ENCODE measurements around the gene TUBGCP3.

The TUBGCP3 gene

GRCh38 chr13:112474869-112475268, 113.1 kb downstream of the TUBGCP3 start:
- no peak for FAIRE-seq

DNA sequence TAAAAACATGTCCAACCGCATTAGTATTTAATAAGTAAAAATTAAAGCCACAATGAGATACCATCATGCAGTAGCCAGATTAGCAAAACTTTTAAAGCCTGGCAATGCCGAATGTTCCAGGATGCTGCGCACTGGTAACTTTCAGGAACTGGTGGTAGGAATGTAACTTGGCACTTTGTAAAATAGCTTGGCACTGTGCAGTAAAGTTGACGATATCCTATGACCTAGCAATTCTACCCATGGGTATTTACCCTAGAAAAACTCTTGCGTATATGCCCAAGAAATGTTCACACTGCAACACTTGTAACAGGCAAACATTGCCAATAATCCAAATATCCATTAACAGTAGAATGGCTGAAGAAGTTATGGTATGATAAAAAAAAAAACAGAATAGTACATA, 114.1 kb downstream of the TUBGCP3 start:
- FAIRE-seq, result no peak

GRCh38 chr13:112469071-112469745, 118.7 kb downstream of the TUBGCP3 start:
- FAIRE-seq, result no peak

DNA sequence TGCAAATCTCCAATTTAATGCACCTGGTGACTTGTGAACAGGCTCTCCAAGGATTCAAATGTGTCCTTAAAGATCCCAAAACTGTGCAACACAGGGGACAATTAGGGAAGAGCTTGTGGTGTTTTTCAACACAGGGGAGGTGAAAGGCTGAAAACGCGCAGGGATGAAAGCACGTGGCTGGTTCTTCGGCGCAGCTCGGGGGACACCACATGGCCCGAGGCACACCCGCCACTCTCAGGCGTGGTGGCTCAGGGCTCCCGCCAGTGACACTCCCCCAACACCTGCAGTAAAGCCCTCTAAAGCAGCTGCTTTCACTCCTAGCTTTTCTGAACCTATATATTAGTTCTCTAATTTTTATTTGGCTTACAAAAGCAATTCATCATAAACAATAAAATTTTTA, 119.9 kb downstream of the TUBGCP3 start:
- no peak for FAIRE-seq

- FAIRE-seq, result no peak
These were observed 120.7 kb downstream of the TUBGCP3 start for GRCh38 chr13:112467236-112467635.

DNA sequence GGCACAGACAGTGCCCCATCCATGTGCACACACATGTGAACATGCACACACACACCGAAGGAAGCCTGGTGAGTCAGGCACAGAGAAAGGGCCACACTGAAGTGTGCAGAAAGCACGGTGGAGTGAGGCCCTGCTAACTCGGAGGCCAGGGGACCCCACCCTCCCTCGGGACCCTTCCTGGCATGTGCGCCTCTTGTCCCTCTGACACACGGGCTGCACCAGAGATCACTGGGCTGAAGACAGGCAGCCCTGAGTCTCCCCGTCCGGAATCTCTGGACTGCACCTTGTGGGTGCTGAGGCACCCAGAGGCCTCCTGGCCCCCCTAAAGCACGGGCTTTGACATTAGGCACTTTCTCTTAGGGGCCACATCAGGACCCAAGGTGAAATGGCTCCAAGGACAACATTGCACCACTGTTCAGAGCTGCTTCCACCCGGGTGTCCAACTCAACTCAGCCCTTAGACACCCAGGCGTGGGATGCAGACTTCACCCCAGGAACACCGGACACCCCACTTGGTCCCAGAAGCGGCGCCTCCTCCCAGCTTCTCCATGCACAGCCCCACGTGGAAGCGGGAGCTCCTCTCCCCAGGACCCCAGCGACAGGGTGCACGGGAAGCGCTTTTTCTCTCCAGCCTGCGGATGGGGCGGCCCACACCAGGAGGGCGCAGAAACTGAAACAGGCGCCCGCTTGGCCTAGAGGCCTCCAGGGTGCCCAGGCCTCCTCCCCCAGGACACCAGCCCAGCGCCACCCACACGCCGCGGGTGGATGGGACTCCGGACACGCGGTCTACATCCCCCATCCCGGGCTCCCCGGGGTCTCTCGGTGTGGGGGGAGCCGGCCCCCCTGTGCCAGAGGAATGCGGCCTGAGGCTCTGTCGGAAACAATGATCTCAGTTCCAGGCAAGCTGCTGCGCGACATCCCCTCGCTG, 121.6 kb downstream of the TUBGCP3 start:
- no peak for FAIRE-seq

DNA sequence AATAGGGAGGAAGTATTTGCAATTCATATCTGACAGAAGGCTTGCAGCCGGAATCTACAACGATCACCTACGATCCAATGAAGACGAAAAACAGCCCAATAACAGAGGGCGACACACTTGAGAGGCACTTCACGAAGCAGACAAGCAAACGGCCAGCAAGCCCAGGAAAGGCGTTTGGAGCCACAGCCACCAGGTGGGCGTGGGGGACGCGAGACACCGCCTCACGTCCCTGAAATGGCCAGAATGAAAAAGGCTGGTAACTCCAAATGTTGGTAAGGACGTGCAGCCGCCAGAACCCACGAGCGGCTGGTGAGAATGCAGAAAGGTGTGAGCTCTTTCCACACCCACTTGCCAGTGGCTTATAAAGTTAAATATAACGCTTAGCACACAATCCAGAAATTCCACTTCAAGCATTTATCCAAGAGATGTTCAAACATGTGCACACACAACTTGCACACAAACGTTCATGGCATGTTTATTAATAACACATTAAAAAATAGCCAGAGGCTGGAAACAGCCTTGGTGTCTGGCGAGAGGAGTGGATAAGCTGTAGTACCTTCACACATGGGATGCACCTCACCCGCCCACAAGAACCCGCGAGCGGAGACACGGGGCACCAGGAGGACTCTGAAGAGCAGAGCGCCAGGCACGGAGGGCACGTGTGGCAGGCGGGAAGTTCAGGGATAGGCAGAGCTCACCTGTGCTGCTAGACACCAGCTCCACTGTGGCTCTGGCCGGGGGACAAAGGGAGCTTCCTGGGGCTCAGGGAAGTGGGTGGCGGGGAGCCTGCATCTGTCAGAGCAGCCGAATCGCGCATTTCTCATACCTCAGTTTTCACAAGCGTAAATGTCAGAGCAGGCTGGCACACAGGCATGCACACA, 122.5 kb downstream of the TUBGCP3 start:
- FAIRE-seq, result no peak

DNA sequence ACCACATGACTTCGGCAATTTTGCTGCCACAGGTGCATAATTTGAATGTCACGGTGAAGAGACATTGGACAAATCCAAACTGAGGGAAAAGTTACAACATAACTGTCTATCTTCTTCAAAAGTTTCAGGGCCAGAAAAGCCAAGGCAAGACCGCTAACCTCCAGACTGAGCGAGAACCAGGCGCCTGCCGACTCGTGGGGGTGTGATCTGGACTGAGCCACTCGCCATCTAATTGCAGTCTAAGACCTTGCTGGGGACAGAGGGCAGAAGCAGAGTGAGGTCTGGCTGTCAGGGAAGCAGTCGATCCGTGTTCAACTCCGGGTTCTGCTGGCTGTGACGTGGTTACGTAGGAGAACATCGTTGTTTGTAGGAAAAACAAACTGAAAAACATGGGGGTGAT, 123.2 kb downstream of the TUBGCP3 start:
- no peak for FAIRE-seq

GRCh38 chr13:112462408-112462807, 125.5 kb downstream of the TUBGCP3 start:
- FAIRE-seq, result no peak

DNA sequence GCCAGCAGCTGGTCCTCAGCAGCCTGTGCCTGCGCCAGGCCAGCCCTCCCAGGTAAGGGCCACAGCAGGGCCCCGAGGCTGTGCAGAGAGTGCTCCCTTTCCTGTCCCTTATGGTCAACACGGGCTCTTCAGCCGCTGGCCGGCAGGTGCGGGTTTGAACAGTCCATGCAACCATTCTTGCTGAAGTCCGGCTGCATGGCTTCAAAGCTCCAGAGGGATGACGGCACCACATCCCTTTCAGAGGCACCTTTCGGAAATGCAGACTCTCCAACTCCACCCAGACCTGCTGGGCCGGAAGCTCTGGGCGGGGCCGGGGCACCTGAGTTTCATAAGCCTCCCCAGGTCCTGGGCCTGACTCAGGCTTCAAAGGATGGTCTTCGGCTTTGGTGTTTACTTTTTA, 130.5 kb downstream of the TUBGCP3 start:
- no peak for FAIRE-seq

- FAIRE-seq, result no peak
These were observed 130.9 kb downstream of the TUBGCP3 start for GRCh38 chr13:112457081-112457480.

- FAIRE-seq, result no peak
These were observed 131.6 kb downstream of the TUBGCP3 start for GRCh38 chr13:112456138-112457056.

DNA sequence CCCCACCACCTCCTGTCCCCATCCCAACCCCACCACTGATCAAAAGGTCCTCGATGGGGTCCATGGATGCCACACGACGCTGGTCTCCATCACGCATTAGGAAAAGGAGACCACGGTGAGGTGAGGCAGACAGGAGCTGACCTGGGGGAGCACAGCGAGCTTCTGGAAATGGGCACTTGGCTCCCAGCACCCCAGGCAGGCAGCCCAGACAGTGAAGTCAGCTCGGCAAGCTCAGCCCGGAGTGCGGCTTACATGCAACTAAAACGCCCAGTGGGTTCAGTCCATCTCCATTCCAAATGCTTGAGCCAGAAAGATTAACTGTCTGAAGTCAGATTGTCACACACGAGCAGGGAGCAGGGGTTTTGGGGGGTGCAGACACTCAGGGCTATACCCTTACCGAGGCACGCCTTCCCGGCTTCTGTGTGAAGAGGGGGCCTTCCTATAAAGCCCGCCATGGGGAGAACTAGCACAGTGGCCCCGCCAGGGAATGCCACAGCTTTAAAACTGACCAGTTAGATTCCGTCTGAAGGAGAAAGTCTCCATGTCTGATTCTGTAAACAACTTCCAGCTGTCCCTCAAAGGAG, 132.4 kb downstream of the TUBGCP3 start:
- FAIRE-seq, result no peak

DNA sequence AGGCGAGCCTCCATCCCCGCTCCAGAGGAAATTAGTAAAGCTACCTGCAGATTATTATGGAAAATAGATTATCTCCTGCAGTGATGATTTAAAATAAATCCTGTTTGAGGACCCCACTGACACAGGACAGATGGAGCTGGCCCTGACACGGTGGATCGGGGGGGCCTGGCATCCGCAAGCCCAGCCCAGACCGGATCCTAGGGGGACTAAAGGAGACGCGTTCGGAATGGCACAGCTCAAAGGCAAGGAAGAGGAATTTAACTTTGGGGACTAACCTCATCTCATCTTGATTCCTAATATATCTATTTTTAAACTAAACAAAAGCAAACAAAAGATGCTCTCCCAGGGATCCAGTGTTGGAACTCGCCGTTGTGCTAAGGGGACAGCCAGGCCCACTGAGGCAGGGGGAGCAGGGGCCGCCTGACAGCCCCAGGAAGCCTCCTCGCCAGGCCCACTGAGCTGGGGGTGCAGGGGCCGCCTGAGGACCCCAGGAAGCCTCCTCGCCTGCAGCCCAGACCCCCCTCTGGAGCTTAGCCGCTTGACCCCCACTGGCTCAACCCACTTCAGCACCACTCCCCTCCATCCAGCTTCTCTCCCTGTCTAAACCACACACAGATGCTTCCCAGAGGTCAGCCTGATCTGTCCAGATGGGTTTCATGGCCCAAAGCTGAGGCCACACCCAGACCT, 133.2 kb downstream of the TUBGCP3 start:
- FAIRE-seq, result no peak

GRCh38 chr13:112453874-112454647, 133.9 kb downstream of the TUBGCP3 start:
- no peak for FAIRE-seq

DNA sequence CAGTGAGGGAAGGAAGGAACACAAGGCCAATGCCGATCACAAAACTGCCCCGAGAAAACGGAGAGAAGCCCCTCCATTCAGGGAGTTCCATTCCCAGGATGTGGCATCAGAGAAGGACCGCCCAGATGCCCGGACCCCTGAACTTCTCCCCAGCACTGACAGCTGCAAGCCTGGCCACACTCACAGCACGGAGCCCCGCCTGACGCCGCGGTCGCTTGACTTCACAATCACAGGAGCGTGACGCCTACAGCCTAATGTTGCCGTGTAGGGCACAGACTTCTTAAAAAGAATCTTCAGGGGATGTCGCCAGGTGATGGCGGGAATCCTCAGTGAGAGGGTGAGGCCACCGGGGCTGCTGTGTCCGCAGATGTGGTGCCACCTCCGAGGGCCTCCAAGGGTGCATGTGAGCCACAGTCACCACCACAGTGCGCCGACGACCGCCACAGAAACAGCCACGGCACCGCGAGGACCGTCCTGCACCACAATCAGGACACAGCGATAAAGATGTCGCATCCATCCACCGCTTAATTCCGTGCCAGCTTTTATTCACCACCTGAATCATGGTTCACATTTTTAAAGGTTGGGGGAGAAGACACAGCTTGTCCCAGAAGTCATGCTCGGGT, 134.6 kb downstream of the TUBGCP3 start:
- no peak for FAIRE-seq

DNA sequence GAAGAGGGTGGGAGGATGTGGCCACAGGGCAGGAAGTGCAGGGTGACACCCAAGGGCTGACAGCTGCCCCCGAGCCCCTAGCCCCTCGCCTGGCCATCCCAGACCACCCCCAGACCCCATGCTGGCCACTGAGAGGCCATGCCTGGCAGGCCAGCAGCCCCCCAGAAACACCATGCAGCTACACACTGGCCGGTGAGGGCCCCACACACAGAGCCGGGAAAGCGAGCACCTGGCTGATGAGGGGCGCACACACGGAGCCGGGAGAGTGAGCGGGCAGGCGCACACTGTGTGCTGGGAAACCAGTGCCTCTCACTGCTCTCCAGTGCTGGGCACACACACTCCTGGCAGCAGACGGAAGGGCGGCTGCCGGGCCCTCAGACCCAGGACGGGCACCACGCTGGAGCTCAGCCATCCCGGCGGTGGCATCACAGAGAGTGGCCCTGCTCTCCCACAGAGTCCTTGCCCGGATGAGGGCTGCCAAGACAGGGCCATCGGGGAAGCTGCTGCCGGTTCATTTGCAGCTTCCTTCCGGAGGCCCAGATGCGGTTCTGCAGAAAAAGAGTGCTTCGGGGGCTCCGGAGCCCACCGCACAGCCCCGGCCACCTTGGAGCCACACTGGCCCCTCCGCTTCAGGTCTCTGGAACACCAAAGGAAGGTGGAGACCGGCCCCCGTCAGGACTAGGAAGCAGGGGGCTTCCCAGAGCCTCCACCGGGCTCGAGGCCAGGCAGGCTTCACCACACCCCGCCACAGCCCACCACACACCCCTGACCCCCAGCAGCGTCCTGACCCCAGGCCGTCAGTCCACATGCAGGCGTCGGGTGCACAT, 135.4 kb downstream of the TUBGCP3 start:
- FAIRE-seq, result no peak

GRCh38 chr13:112451512-112452379, 136.2 kb downstream of the TUBGCP3 start:
- FAIRE-seq, result no peak
